Muscle of leg (tissue), 11 donors: ENCODE data around the gene LAMP1. TPM values are rescaled to one million over a fixed set of nuclear protein-coding genes. Genes with fewer than 3 reads are reported as not detected.

Source experiments
- DNase-seq: peaks from one replicate; pipeline ENCODE4 v3.0.0; 2013
- H3K27ac ChIP-seq: one replicate; pipeline ENCODE4 v1.5.1; 2013; ENCODE audit warnings: mild to moderate bottlenecking, low read length, control low read depth
- H3K27me3 ChIP-seq: one replicate; pipeline ENCODE4 v1.6.1; 2013; ENCODE audit warnings: low read length; ENCODE audit not compliant: control insufficient read depth, insufficient read depth
- H3K36me3 ChIP-seq: one replicate; pipeline ENCODE4 v1.6.1; 2013; ENCODE audit warnings: low read length; ENCODE audit not compliant: control insufficient read depth, insufficient read depth
- H3K4me1 ChIP-seq: one replicate; pipeline ENCODE4 v1.6.1; 2013; ENCODE audit warnings: low read length; ENCODE audit not compliant: control insufficient read depth, insufficient read depth
- H3K4me3 ChIP-seq: one replicate; pipeline ENCODE4 v1.5.1; 2013; ENCODE audit warnings: low read length, control low read depth
- H3K9me3 ChIP-seq: replicated peaks from 2 replicates; pipeline ENCODE4 v1.6.1; 2013; ENCODE audit warnings: low read depth, low read length; ENCODE audit not compliant: control insufficient read depth
- WGBS: methylation state at CpG from one replicate; pipeline ENCODE4 v1.1.5; 2013; ENCODE audit warnings: missing lambda C conversion rate; ENCODE audit not compliant: insufficient coverage; 5-methylcytosine and 5-hydroxymethylcytosine counted together
- polyA plus RNA-seq, 8 donors: library from polyadenylated mRNA; unstranded; fragments of 120-200 nt; gene quantifications; one replicate each; pipeline versions ENCODE4 v1.2.1 to v1.2.3, GENCODE V29; 2013; ENCODE audit warnings: inconsistent platforms in 1 of 8, low replicate concordance in 1 of 8; ENCODE audit not compliant: insufficient read length in 8 of 8, insufficient read depth in 1 of 8
- total RNA-seq: library from RNA; stranded (reverse); fragments of 120-200 nt; gene quantifications from one replicate; pipeline ENCODE4 v1.2.4, GENCODE V29; 2013

Gene LAMP1
- total and polyA plus RNA-seq, 9 donors, result 69.6 to 120 (median 92.9) TPM

- peaks cover 8% of the 10 kb centered on the region for H3K4me1 ChIP-seq
- H3K27me3 ChIP-seq, result peaks cover 6% of the 10 kb centered on the region
- H3K4me3 ChIP-seq, result peak overlapping the region; percentile 24
- WGBS, result 8% methylated on average over 8 of the region's 22 CpGs
- H3K9me3 ChIP-seq, result no peaks in the 10 kb centered on the region
- H3K36me3 ChIP-seq, result no peaks in the 10 kb centered on the region
- peak; percentile 33 for DNase-seq
- H3K27ac ChIP-seq, result peak overlapping the region; percentile 32
Observed at GRCh38 chr13:113292021-113292862, 4.8 kb upstream of the LAMP1 start.

- Histone ChIP-seq H3K36me3 (no peaks in the 10 kb centered on the region), H3K27ac (no peak overlapping the region)
Observed at GRCh38 chr13:113293686-113294085, 3.4 kb upstream of the LAMP1 start.

DNA sequence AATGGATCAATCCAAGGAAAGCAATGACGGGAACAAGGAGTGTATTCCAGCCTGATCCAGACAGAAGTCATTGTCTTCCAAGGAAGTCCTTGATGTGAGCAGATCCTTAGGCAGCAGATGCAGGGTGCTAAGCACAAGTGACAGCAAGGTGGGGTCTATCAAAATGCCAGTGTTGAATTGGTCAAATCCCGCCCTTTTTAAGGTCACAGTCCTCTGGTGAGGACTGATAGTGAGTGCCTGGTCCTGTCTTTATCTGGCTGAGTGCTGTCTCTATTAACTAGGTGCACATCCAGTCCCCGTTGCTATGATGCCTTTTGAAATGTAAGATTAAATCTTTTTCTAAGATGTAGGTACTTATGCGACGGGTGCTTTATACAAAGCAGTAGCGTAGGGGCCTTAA lies 1.3 kb upstream of the LAMP1 start:
- H3K27ac ChIP-seq, result no peak overlapping the region
- H3K4me3 ChIP-seq, result no peak overlapping the region
- no peaks in the 10 kb centered on the region for H3K9me3 ChIP-seq
- peaks cover 20% of the 10 kb centered on the region for H3K4me1 ChIP-seq
- H3K27me3 ChIP-seq, result peaks cover 2% of the 10 kb centered on the region
- 88% methylated on average over 4 of the region's 6 CpGs for WGBS
- H3K36me3 ChIP-seq, result no peaks in the 10 kb centered on the region
- DNase-seq, result no peak

More at GRCh38 chr13:113293686-113294085, 3.4 kb upstream of the LAMP1 start:
- no peaks in the 10 kb centered on the region for H3K9me3 ChIP-seq
- 65% methylated on average over 4 of the region's 9 CpGs for WGBS
- peaks cover 2% of the 10 kb centered on the region for H3K27me3 ChIP-seq
- peaks cover 20% of the 10 kb centered on the region for H3K4me1 ChIP-seq
- H3K4me3 ChIP-seq, result no peak overlapping the region
- DNase-seq, result no peak

GRCh38 chr13:113297370-113298042 lies 467 bp downstream of the LAMP1 start:
- no peak overlapping the region for H3K27ac ChIP-seq
- peaks cover 2% of the 10 kb centered on the region for H3K27me3 ChIP-seq
- DNase-seq, result peak; percentile 21
- H3K36me3 ChIP-seq, result no peaks in the 10 kb centered on the region
- peaks cover 16% of the 10 kb centered on the region for H3K4me1 ChIP-seq
- WGBS, result under 1% methylated on average over 49 of the region's 58 CpGs
- peak overlapping the region; percentile 72 for H3K4me3 ChIP-seq
- H3K9me3 ChIP-seq, result no peaks in the 10 kb centered on the region

DNA sequence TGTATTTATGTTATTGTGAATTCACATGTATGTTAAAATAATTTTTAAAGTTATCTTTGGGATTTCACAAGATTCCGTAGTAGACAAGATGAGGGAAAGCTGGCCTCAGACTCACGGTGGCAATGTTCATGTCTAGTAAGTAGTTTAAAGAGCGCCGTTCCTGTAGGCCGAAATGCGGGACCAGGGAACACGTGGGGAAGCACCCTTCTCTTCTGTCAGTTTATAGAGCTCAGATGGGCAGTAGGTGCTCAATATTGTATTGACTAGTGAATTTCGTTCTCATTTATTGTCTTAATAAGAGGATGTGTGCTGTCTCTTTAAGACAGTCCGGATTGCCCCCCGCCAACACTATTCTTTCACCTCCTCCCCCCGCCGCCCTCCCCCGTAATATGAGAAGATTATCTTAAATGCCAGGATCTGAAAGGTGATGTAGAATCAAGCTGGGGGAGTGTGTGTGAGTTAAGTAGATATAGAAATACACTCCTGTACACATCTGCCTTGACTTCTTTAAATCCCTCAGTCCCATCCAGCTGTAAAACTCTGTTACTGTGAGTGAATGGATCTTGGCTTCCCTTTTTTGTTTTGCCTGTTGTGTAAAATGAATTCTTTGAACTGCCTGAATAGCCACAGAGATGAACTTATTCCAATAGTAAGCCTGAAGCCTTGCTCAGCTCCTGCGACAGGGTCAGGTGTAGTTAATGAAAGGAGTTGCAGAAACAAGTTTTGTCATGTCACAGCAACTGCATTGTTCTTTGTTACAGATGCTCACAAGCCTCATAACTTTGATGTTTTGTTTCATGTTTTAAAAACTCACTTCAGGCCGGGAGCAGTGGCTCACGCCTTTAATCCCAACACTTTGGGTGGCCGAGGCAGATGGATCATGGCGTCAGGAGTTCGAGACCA lies 1.3 kb downstream of the LAMP1 start:
- no peaks in the 10 kb centered on the region for H3K9me3 ChIP-seq
- peaks cover 3% of the 10 kb centered on the region for H3K36me3 ChIP-seq
- WGBS, result 68% methylated on average over 8 of the region's 19 CpGs
- no peak for DNase-seq
- no peaks in the 10 kb centered on the region for H3K27me3 ChIP-seq
- no peak overlapping the region for H3K27ac ChIP-seq
- peak overlapping the region; percentile 72 for H3K4me3 ChIP-seq
- H3K4me1 ChIP-seq, result peaks cover 15% of the 10 kb centered on the region

DNA sequence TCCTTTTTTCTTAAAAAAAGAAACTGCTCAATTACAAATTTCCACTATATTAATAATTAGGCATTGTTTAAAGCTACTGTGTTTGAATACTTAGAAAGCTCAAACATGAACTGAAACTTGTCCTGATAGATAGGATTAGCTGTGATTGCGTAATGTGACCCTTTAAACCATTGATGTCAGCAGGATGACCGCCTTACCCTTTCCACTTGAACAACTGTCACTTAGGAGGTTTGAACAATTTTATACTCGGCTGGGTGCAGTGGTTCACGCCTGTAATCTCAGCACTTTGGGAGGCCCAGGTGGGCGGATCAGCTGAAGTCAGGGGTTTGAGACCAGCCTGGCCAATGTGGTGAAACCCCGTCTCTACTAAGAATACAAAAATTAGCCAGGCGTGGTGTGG lies 2.9 kb downstream of the LAMP1 start:
- Histone ChIP-seq H3K36me3 (peaks cover 3% of the 10 kb centered on the region), H3K4me3 (no peak overlapping the region), H3K27me3 (no peaks in the 10 kb centered on the region), H3K4me1 (peaks cover 15% of the 10 kb centered on the region), H3K27ac (no peak overlapping the region), H3K9me3 (no peaks in the 10 kb centered on the region)
- DNase-seq, result peak; percentile 51
- WGBS, result 90% methylated on average over 7 of the region's 7 CpGs

DNA sequence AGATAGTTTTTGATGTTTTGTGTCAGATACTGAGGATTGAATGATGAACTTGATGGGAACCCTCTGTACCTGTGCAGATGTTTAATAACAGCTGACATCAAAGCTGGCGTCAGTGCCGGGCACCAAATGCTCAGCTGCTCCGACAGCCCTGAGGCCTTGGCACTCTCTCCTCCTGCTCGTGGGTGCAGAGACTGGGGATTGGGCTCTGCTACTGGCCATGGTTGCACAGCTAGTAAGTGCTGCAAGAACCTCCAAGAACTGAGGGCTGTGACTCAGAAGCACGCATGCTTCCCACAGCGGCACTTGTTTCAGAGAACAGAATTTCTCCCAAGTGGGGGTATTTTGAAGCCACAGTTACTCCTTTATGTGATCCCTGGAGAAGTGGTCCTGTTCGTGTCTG lies 5.9 kb downstream of the LAMP1 start:
- H3K4me1 ChIP-seq, result peaks cover 6% of the 10 kb centered on the region
- H3K9me3 ChIP-seq, result no peaks in the 10 kb centered on the region
- 86% methylated on average over 5 of the region's 7 CpGs for WGBS
- DNase-seq, result no peak
- no peak overlapping the region for H3K4me3 ChIP-seq
- H3K27ac ChIP-seq, result no peak overlapping the region
- peaks cover 6% of the 10 kb centered on the region for H3K36me3 ChIP-seq
- H3K27me3 ChIP-seq, result no peaks in the 10 kb centered on the region

GRCh38 chr13:113304121-113304520 lies 7.1 kb downstream of the LAMP1 start:
- no peaks in the 10 kb centered on the region for H3K4me1 ChIP-seq
- DNase-seq, result no peak
- peaks cover 6% of the 10 kb centered on the region for H3K36me3 ChIP-seq

GRCh38 chr13:113305208-113305607 lies 8.2 kb downstream of the LAMP1 start:
- no peaks in the 10 kb centered on the region for H3K9me3 ChIP-seq
- 93% methylated on average over 4 of the region's 7 CpGs for WGBS
- no peaks in the 10 kb centered on the region for H3K27me3 ChIP-seq
- no peak overlapping the region for H3K27ac ChIP-seq
- no peak overlapping the region for H3K4me3 ChIP-seq
- H3K36me3 ChIP-seq, result peaks cover 11% of the 10 kb centered on the region
- no peaks in the 10 kb centered on the region for H3K4me1 ChIP-seq
- no peak for DNase-seq

More at GRCh38 chr13:113304121-113304520, 7.1 kb downstream of the LAMP1 start:
- WGBS, result 88% methylated on average over 2 of the region's 7 CpGs
- no peaks in the 10 kb centered on the region for H3K27me3 ChIP-seq
- no peak overlapping the region for H3K4me3 ChIP-seq
- no peaks in the 10 kb centered on the region for H3K9me3 ChIP-seq
- no peak overlapping the region for H3K27ac ChIP-seq

DNA sequence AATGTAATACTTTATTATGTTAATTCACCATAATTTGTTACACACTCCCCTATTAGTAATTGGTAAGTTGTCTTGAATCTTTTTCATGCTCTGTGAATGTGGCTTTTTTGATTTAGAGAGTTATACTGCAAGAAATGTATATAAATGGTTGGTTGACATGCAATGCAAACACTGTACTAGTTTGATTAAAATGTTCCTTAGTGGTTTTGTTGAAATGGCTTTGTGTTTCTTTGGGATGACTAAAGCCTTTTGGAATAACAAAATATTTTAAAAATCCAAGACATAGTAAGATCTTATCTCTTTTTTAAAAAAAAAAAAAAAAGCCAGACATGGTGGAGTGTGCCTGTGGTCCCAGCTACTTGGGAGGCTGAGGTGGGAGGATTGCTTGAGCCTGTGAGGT lies 10.5 kb downstream of the LAMP1 start:
- Histone ChIP-seq H3K9me3 (no peaks in the 10 kb centered on the region), H3K4me3 (no peak overlapping the region), H3K4me1 (no peaks in the 10 kb centered on the region), H3K36me3 (peaks cover 29% of the 10 kb centered on the region), H3K27me3 (no peaks in the 10 kb centered on the region), H3K27ac (no peak overlapping the region)
- no peak for DNase-seq
